C4-2B (cell line): ENCODE data around the gene SMOC2.

Source experiments
- ZFX ChIP-seq: fragments of 450-650 bp; IDR thresholded peaks from 2 replicates; pipeline ENCODE4 v1.6.1; 2017
- TF ChIP-seq, protein P1 (sequence below): fragments of 450-650 bp; conservative IDR thresholded peaks from 2 replicates; pipeline ENCODE4 v1.5.1; 2017; ENCODE audit warnings: mild to moderate bottlenecking

GRCh38 chr6:168603234-168603633 is 162.2 kb downstream of the SMOC2 start:
- TF ChIP-seq, protein P1, sequence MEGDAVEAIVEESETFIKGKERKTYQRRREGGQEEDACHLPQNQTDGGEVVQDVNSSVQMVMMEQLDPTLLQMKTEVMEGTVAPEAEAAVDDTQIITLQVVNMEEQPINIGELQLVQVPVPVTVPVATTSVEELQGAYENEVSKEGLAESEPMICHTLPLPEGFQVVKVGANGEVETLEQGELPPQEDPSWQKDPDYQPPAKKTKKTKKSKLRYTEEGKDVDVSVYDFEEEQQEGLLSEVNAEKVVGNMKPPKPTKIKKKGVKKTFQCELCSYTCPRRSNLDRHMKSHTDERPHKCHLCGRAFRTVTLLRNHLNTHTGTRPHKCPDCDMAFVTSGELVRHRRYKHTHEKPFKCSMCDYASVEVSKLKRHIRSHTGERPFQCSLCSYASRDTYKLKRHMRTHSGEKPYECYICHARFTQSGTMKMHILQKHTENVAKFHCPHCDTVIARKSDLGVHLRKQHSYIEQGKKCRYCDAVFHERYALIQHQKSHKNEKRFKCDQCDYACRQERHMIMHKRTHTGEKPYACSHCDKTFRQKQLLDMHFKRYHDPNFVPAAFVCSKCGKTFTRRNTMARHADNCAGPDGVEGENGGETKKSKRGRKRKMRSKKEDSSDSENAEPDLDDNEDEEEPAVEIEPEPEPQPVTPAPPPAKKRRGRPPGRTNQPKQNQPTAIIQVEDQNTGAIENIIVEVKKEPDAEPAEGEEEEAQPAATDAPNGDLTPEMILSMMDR = no peak
- TF ChIP-seq ZFX = no peak
